ENCODE measurements around the gene GPR132. TPM values are rescaled to one million over a fixed set of nuclear protein-coding genes. Genes with fewer than 3 reads are reported as not detected.

The GPR132 gene
- total and polyA plus RNA-seq, 10 of the 15 experiments (the other 5 are each of a cell fraction or from before 2014, with no cell fraction given) = 1.9 to 49.3 (median 20.4) TPM

- Histone ChIP-seq H3K36me3 (ENCODE audit: control insufficient read depth in 2 of 2, insufficient read depth in 2 of 2, low read length in 1 of 2) (no peaks in the 10 kb centered on the region), H2AFZ (ENCODE audit: control insufficient read depth, low read depth, low read length) (no peak overlapping the region), H4K20me1 (ENCODE audit: control insufficient read depth, insufficient read depth) (no peaks in the 10 kb centered on the region), H3K9ac (ENCODE audit: control insufficient read depth, insufficient read depth, low read length) (no peak overlapping the region; the same call in 1 of the 2 replicates), H3K4me3 (no peak overlapping the region), H3K4me2 (ENCODE audit: control insufficient read depth, insufficient read depth) (peak overlapping the region; percentile 47), H3K9me3 (replicated peaks; ENCODE audit: control insufficient read depth, insufficient read depth, low read length) (no peaks in the 10 kb centered on the region), H3K79me2 (ENCODE audit: control insufficient read depth, insufficient read depth, low read length) (peaks cover 11% of the 10 kb centered on the region), H3K4me1 (ENCODE audit: control insufficient read depth, insufficient read depth, low read length) (peaks cover 66% of the 10 kb centered on the region), H3K27ac (ENCODE audit: control insufficient read depth, insufficient read depth) (peak overlapping the region; percentile 99), H3K27me3 (replicated peaks in 1 of 2; ENCODE audit: control insufficient read depth in 2 of 2, insufficient read depth in 2 of 2, low read length in 1 of 2) (no peaks in the 10 kb centered on the region)
- ATAC-seq (no peak), DNase-seq (ENCODE audit: low read depth, low spot score) (no peak), FAIRE-seq (no peak)
- WGBS (ENCODE audit: insufficient coverage, insufficient replicate concordance, low lambda C conversion rate, missing lambda C conversion rate) = 92% methylated on average over 15 of the region's 15 CpGs
- TF ChIP-seq, protein P1, sequence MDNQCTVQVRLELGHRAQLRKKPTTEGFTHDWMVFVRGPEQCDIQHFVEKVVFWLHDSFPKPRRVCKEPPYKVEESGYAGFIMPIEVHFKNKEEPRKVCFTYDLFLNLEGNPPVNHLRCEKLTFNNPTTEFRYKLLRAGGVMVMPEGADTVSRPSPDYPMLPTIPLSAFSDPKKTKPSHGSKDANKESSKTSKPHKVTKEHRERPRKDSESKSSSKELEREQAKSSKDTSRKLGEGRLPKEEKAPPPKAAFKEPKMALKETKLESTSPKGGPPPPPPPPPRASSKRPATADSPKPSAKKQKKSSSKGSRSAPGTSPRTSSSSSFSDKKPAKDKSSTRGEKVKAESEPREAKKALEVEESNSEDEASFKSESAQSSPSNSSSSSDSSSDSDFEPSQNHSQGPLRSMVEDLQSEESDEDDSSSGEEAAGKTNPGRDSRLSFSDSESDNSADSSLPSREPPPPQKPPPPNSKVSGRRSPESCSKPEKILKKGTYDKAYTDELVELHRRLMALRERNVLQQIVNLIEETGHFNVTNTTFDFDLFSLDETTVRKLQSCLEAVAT (IDR thresholded peaks at IDR 0.05) = peak; percentile 18; the same call in 1 of the 2 replicates
- TF ChIP-seq BRCA1 (IDR thresholded peaks at IDR 0.05; ENCODE audit: low read depth, low read length) (no peak), BHLHE40 (IDR thresholded peaks at IDR 0.05; ENCODE audit: borderline replicate concordance in 1 of 2, low read depth in 2 of 2, low read length in 1 of 2) (no peak), REST (IDR thresholded peaks at IDR 0.05; ENCODE audit: low read depth, low read length) (no peak)
- TF ChIP-seq, protein P2, sequence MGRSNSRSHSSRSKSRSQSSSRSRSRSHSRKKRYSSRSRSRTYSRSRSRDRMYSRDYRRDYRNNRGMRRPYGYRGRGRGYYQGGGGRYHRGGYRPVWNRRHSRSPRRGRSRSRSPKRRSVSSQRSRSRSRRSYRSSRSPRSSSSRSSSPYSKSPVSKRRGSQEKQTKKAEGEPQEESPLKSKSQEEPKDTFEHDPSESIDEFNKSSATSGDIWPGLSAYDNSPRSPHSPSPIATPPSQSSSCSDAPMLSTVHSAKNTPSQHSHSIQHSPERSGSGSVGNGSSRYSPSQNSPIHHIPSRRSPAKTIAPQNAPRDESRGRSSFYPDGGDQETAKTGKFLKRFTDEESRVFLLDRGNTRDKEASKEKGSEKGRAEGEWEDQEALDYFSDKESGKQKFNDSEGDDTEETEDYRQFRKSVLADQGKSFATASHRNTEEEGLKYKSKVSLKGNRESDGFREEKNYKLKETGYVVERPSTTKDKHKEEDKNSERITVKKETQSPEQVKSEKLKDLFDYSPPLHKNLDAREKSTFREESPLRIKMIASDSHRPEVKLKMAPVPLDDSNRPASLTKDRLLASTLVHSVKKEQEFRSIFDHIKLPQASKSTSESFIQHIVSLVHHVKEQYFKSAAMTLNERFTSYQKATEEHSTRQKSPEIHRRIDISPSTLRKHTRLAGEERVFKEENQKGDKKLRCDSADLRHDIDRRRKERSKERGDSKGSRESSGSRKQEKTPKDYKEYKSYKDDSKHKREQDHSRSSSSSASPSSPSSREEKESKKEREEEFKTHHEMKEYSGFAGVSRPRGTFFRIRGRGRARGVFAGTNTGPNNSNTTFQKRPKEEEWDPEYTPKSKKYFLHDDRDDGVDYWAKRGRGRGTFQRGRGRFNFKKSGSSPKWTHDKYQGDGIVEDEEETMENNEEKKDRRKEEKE (IDR thresholded peaks at IDR 0.05) = no peak
- in situ Hi-C loops (cut with MboI) = no loop called here
- ChIA-PET CTCF (interaction anchor here (0.7 to 7.6 kb wide), 7 partner anchors 9 to 37 kb away, joined by 3 to 67 read pairs (median 4); no protein-coding TSS in a partner anchor), SMC1A (ENCODE audit: uncharacterized antibody, unreplicated experiment) (interaction anchor here (0.7 to 3.8 kb wide), 5 partner anchors 10 to 25 kb away, joined by 5 to 21 read pairs (median 10); no protein-coding TSS in a partner anchor), RAD21 (ENCODE audit: unreplicated experiment) (interaction anchor here (1.1 to 5.8 kb wide), 8 partner anchors 10 to 414 kb away, joined by 3 to 37 read pairs (median 4); partner anchors contain the start of gene CDCA4), POLR2A (interaction anchor here (1.3 to 2.7 kb wide), 5 partner anchors 8 to 50 kb away, joined by 4 to 12 read pairs (median 9); partner anchors contain the start of gene CDCA4)
- BruUV-seq (replicated peaks) = TSS peak; percentile 79
- intact Hi-C loops (cut with micrococcal nuclease; ENCODE audit: unreplicated experiment) = no loop called here
Observed at GRCh38 chr14:105071326-105071725, 6.1 kb upstream of the GPR132 start.
